Middle frontal gyrus (tissue), 1 donor: ENCODE measurements around the gene ALPG.

Experiments
- DNase-seq: peaks from one replicate; pipeline ENCODE4 v3.0.0-alpha.2; 2015; ENCODE audit warnings: low spot score; ENCODE audit errors: extremely low spot score

The ALPG gene

DNA sequence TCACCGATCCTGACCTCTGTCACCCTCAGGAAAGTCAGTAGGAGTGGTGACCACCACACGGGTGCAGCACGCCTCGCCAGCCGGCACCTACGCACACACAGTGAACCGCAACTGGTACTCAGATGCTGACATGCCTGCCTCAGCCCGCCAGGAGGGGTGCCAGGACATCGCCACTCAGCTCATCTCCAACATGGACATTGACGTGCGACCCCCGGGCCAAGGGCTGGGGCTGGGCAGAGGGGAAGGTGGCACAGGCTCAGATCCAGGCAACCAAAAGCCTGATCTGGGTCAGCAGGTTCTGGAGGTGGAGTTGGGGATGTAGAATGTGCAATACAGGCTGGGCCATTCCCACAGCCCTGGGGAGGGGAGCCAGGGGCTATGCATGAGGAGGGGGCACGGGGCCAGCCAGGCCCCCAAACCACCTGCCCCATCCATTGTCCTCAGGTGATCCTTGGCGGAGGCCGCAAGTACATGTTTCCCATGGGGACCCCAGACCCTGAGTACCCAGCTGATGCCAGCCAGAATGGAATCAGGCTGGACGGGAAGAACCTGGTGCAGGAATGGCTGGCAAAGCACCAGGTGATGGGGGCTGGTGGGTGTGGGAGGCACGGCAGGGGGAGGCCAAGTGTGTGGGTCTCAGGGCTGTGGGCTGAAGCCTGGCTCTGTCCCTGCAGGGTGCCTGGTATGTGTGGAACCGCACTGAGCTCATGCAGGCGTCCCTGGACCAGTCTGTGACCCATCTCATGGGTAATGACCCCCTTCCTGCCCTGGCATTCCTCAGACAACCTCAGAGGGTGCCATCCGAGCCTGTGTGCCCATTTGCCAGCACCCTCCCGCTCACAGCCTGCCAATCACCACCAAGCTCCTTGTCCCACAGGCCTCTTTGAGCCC lies 50.7 kb downstream of the ALPG start:
- no peak for DNase-seq

- no peak for DNase-seq
These were observed 51.5 kb downstream of the ALPG start for GRCh38 chr2:232458051-232458660.

DNA sequence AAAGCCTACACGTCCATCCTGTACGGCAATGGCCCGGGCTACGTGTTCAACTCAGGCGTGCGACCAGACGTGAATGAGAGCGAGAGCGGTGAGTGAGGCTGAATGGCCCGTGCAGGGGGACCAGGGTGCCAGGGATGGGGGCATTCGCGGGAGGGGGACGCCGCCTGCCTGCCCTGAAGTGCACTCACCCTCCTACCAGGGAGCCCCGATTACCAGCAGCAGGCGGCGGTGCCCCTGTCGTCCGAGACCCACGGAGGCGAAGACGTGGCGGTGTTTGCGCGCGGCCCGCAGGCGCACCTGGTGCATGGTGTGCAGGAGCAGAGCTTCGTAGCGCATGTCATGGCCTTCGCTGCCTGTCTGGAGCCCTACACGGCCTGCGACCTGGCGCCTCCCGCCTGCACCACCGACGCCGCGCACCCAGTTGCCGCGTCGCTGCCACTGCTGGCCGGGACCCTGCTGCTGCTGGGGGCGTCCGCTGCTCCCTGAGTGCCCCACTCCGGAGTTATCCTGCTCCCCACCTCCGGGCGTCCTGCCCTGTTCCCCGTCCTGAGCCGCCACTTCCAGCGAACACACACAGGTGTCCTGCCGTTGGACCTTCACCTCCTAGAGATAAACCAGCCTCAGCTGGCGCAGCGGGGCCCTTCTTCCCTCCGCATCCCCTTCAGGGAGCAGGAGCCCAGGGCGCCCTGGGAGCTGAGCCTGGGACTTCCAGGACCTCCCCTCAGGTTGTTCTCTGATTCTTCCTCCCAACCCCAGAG lies 52.2 kb downstream of the ALPG start:
- DNase-seq = no peak

DNA sequence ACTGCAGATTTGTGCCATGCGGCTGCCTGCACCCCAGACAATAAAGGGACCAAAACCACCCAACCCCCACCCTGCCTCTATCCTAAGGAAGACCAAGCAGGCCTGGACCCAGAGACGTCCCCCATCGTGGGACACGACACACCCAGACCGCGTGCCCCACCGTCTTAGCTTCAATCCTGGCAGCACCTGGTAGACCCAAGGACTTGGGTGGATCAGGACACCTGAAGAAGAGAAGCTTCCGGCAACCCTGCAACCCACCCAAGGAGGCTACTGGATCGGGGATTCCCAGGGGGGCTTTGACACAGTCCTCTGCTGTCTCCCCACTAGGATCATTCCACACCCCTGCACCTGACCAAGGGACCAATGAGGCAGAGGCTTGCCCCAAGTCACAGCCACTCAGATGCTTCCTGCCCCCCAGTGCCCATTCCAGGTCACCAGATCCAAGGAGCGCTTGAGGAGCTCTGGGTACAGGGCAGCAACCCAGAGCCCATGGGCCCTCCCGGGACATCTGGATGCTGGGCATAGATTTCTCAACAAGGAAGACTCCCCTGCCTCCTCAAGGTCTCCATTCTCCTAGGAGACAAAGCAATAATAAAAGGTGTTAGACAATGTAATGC lies 52.9 kb downstream of the ALPG start:
- DNase-seq = no peak

DNA sequence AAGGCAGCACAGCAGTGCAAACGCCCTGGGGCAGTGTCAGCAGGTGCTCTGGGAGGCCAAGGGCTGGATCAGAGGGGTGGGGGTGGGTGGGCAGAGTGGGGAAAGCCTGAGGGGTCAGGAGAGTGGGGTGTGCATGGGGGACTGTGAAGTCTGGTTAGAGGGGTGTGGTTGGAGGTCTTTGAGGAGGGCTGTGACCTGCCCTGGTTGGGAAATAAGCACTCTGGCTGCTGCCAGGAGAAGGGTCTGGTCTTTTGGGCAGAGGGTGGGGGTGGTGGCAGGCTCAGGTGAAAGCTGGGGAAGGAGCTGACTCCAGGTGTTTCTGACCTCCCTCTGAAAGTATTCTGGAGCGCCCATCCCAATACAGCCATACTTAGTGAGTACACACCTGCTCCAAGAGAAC lies 53.5 kb downstream of the ALPG start:
- no peak for DNase-seq
